Amygdala (tissue), 56 donors: ENCODE data around the gene SBK3.
"Not testable (repeated sequence)": the region's sequence is repeated elsewhere in the genome, so short reads cannot be mapped to it uniquely, and the experiment has no call there.

Source experiments
- DNase-seq, 56 donors: peaks; one replicate each; lab custom pipeline; 2025; lab: John Stamatoyannopoulos, UW

SBK3 gene, protein sequence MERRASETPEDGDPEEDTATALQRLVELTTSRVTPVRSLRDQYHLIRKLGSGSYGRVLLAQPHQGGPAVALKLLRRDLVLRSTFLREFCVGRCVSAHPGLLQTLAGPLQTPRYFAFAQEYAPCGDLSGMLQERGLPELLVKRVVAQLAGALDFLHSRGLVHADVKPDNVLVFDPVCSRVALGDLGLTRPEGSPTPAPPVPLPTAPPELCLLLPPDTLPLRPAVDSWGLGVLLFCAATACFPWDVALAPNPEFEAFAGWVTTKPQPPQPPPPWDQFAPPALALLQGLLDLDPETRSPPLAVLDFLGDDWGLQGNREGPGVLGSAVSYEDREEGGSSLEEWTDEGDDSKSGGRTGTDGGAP

DNA sequence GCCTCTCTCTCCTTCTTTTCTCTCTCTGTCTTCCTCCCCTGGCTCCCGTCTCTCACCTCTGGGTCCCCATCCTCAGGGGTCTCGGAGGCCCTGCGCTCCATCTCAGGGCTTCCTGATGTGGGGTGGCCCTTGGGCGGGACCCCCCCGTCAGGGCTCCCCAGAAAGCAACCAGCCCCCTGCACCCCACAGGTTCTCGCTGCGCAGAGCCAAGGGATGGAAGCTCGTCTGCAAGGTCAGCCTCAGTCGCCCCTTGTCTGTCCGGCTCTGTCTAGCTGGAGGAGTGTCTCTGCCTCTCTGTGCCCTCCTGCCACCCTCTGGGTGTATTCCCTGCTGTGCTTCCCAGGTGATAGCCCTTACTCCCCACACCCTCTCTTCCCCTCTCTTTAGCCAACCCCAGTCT is at the start of gene SBK3:
Gene SBK3 (minus strand): TSS at position 101 of the 400 bp plus-strand sequence. CDS start 0 bp downstream, at position 101.
- DNase-seq: no peak

DNA sequence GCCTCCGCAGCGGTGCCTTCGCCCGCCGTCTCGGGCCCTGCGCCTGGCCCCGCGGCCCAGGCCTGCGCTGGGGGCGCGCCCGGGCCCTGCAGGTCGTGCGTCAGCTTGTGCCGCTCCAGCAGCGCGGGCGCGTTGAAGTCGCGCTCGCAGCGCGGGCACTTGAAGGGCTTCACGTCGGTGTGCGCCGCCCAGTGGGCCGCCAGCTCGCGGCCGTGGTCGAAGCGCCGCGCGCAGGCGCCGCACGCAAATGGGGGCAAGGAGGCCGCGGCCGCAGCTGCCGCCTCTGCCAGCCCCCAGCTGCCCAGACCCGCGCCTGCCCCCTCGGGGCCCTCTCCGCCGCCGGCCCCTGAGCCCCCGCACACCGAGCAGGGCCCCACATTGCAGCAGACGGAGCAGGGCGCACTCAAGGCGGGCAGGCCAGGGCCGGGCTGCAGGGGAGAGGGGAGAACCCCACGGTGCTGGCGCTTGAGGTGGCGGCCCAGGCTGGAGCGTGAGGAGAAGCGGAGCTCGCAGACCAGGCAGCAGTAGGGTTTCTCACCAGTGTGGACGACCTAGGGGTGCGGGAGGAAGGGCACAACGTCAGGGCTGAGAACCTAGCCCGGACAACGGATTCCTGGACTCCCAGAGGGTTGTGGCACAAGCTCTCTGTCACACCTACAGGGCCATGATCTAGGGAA is 47.9 kb upstream of the SBK3 start:
- no peak for DNase-seq

DNA sequence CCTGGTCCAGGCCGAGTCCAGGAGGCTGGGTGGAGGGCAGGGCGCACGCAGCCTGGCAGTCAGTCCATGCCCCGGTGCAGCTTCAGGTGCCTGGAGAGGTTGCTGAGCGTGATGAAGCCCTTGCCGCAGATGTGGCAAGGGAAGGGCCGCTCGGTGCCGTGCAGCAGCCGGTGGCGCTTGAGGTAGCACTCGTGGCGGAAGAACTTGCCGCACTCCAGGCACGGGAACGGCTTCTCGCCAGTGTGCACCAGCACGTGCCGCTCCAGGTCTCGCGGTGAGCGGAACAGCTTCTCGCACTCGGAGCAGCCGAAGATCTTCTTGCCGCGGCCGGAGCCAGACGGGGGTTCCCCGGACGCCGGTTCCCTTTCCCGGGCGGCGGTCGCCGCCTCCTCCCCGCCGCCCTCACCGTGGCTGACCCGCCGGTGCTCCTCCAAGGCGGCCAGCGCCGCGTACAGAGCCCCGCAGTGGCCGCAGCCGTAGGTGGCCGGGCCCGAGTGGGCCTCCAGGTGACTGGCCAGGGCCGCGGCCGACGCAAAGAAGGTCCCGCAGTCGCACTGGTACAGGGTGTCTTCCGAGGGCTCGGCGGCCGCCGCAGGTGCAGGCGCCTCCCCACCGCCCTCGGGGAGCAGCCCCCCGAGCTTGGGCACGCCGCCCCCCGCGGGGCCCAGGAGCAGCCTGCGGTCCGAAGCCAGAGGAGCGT is 47.2 kb upstream of the SBK3 start:
- DNase-seq: no peak

- DNase-seq: no peak
Observed at GRCh38 chr19:55591555-55591954, 46.2 kb upstream of the SBK3 start.

DNA sequence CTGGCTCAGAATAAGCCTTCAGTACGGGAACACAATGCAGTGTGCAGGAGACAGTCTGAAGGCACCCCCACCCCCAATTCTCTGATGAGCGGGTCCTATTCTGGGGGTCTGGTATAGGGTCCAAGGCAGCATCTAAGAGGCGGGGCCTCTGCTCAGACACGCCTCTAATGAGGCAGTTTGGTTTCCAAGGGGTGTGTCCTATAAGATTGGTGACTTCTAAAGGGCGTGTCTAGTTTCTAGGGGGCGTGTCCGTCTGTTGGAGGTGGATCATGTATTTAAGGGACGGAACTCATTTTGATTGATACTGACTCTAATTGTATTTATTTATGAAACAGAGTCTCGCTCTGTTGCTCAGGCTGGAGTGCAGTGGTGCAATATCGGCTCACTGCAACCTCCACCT is 45.3 kb upstream of the SBK3 start:
- DNase-seq: no peak

DNA sequence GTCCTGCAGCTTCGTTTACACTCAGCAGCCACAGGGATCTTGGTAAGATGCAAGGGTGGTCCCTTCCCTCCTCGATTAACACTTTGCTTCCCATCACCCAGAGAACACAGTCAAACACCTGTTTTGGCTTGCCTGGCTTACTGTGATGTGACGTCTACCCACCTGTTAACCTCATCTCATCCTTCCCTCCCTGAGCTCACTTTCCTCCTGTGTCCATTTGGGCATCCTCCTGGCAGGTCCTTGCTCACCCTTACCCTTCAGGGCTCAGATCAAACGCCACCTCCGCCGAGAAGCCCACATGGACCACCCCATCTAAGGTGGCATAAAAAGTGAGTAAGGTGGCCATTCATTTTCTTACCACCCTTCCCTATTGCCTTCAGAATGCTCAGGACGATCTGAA is 44.8 kb upstream of the SBK3 start:
- no peak for DNase-seq

- DNase-seq: no peak
Observed at GRCh38 chr19:55588738-55589137, 43.4 kb upstream of the SBK3 start.

- DNase-seq: peak; percentile 21 to 96 (median 82)
Observed at GRCh38 chr19:55586976-55587668, 41.8 kb upstream of the SBK3 start.

DNA sequence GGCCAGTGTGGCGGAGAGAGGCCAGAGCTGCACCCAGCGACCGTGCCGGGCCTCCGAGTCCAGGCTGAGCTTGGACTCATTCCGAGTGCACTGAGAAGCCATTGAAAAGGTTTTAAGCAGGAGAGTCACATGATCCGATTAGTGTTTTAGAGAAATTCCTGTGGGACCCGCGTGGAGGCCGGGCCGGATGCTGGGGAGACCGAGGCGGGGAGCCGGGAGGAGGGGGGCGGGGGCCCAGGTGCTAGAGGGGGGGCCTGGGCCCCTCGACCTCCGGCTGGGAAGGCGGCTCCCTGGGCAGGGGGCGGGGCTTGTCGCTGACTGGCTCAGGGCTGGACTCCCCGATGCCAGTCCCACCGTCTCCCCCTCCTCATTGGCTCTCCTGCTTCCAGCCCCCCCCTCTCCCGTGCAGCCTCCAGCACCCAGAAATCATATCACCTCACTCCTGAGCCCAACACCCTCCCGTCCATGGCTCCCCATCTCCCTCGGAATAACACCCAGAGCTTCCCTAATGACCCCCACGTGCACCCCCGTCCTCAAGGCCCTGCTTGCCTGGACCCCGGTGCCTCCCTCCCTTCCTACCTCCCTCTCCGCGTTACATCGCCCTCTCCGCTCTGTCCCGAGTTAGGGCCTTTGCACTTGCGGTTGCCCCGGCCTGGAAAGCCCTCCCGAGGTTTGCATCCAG is 40.5 kb upstream of the SBK3 start:
- DNase-seq: peak in 53 of 56 donors; percentile 12 to 83 (median 68)

- no peak for DNase-seq
Observed at GRCh38 chr19:55584871-55585270, 39.5 kb upstream of the SBK3 start.

- DNase-seq: not testable (repeated sequence)
Observed at GRCh38 chr19:55583897-55584296, 38.6 kb upstream of the SBK3 start.

GRCh38 chr19:55582284-55582683 is 36.9 kb upstream of the SBK3 start:
- not testable (repeated sequence) for DNase-seq

DNA sequence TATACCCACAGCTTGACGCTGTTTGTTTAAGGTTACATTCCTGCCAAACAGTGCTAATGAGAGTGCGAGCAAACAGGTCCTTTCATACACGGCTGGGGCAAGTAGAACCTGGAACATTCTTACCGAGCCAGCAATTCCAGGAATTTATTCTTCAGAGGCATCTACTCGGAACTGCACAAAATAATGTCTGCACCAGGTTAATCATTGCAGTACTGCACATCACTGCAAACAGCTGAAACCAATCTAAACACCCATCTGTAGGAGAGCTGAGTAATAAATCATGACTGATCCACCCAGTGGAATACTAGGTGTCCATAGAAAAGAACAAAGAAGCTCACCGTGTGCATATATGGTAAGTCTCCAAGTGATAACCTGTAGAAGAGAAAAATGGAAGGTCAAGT is 36.5 kb upstream of the SBK3 start:
- DNase-seq: no peak

GRCh38 chr19:55581145-55581822 is 35.9 kb upstream of the SBK3 start:
- DNase-seq: peak in 1 of 56 donors; percentile 66

- DNase-seq: peak; percentile 7 to 93 (median 83)
Observed at GRCh38 chr19:55580628-55581144, 35.3 kb upstream of the SBK3 start, which contains the start of gene ZNF579. Gene ZNF579, minus strand, starts transcription at chr19:55580848. Its CDS starts 1,209 bp downstream, at chr19:55579639.

DNA sequence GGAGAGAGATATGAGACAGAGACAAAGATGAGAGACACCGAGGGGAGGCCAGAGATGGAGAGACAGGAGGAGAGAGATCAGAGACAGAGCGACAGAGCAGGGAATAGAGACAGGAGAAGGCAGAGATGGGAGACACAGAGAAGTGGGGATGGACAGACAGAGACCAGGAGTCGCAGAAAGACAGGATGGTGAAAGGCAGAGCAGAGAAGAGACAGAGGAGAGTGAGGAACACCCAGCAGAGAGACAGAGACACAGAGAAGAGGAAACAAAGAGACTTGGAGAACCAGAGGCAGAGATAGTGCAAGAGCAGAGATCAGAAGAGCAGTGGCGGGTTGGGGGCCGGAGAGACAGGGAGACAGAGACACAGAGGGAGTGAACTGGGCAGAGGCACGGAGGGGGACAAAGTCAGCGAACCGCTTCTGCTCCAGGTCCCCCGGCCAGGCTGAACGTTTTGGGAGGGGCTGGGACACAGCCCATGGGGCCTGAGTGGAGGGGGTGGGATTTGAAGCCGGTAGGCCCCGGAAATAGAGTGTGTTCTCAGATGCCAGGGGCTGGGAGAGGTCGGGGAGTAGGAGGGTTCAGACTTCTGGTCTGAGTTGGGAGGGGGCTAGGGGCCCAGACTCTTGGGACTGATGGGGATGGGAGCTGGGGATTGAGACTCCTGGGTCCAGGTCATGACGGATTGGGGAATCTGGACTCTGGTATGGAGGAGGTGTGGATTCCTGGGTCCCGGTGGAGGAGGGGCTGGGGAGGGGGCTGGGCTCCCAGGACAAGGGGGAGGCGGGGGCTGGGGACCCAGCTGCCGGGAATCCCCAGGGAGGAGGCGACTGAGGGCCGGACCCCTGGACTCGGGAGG is 34.7 kb upstream of the SBK3 start:
- peak in 14 of 56 donors; percentile 17 to 53 (median 32) for DNase-seq

DNA sequence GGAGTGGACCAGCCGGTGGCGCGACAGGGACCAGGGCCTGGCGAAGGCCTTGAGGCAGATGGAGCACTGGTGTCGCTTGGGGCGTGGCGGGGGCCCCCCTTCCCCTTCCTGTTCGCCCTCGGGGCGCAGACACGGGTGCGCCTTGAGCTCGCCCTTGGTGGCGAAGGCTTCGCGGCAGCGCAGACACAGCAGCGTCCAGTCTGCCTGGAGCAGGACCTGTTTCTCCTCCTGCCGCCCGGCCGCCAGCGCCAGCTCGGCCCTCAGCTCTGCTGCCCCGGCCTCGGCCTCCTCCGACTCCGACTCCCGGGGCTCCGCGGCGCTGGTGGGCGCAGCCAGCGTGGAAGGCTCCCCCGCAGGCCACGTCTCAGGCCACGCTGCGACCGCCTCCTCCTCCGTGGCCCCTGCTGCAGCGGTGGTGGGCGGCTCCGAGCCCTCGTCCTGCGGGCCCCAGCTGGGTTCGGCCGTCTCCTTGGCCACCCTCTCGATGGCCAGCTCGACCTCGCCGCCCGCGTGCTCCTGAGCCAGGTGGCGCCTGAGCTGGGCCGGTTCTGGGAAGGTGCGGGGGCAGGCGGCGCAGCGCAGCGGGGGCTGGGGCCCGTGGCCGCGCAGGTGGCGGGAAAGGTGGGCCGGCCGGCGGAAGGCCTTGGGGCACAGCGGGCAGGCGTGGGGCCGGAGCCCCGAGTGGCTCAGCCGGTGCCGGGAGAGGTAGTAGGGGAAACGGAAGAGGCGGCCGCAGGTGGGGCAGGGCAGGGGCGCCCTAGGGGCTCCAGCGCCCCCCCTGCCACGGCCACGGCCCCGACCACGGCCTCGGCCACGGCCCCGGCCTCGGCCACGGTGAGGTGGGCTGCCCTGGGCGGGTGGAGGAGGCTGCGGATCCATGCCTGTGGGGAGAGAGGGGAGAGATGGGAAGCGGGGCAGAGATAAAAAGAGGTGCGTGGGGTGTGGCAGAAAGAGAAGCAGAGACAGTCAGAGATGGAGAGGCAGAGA is 33.7 kb upstream of the SBK3 start:
- DNase-seq: no peak
